Muscle of leg (tissue), 16 donors: ENCODE measurements around the gene CHMP2A. TPM values are rescaled to one million over a fixed set of nuclear protein-coding genes. Genes with fewer than 3 reads are reported as not detected.
A peak's percentile ranks its signal among the peaks of the same experiment; 100 is the strongest.

ENCODE experiments used
- DNase-seq: peaks from one replicate; pipeline ENCODE4 v3.0.0; 2013
- H3K27ac ChIP-seq: one replicate; pipeline ENCODE4 v1.5.1; 2013; ENCODE audit warnings: mild to moderate bottlenecking, low read length, control low read depth
- H3K27me3 ChIP-seq: one replicate; pipeline ENCODE4 v1.6.1; 2013; ENCODE audit warnings: low read length; ENCODE audit not compliant: control insufficient read depth, insufficient read depth
- H3K36me3 ChIP-seq: one replicate; pipeline ENCODE4 v1.6.1; 2013; ENCODE audit warnings: low read length; ENCODE audit not compliant: control insufficient read depth, insufficient read depth
- H3K4me1 ChIP-seq: one replicate; pipeline ENCODE4 v1.6.1; 2013; ENCODE audit warnings: low read length; ENCODE audit not compliant: control insufficient read depth, insufficient read depth
- H3K4me3 ChIP-seq: one replicate; pipeline ENCODE4 v1.5.1; 2013; ENCODE audit warnings: low read length, control low read depth
- H3K9me3 ChIP-seq: replicated peaks from 2 replicates; pipeline ENCODE4 v1.6.1; 2013; ENCODE audit warnings: low read depth, low read length; ENCODE audit not compliant: control insufficient read depth
- WGBS: methylation state at CpG from one replicate; pipeline ENCODE4 v1.1.5; 2013; ENCODE audit warnings: missing lambda C conversion rate; ENCODE audit not compliant: insufficient coverage; 5-methylcytosine and 5-hydroxymethylcytosine counted together
- long read RNA-seq, 11 donors: transcript quantifications; one replicate each; lab custom pipeline, GENCODE V29; 2026
- polyA plus RNA-seq, 8 donors: library from polyadenylated mRNA; unstranded; fragments of 120-200 nt; gene quantifications; one replicate each; pipeline versions ENCODE4 v1.2.1 to v1.2.3, GENCODE V29; 2013; ENCODE audit warnings: inconsistent platforms in 1 of 8, low replicate concordance in 1 of 8; ENCODE audit not compliant: insufficient read length in 8 of 8, insufficient read depth in 1 of 8
- total RNA-seq: library from RNA; stranded (reverse); fragments of 120-200 nt; gene quantifications from one replicate; pipeline ENCODE4 v1.2.4, GENCODE V29; 2013

The CHMP2A gene
- total RNA-seq (60.8 TPM), polyA plus RNA-seq (10 to 100 TPM; 71.0 to 83.3 (median 77.3) TPM)
- long read RNA-seq, donor 1, transcript CHMP2A-201 (6 exons, 913 nt): major isoform, 16 of 25 reads
- long read RNA-seq, donor 1, transcript CHMP2A-208 (6 exons, 885 nt): minor isoform, 5 of 25 reads
- long read RNA-seq, donor 1, partial matches to known transcripts: 0 of 25 reads
- long read RNA-seq, donor 1, other reads (novel, unspliced or antisense): 0 of 25 reads
- long read RNA-seq, donor 2, transcript CHMP2A-201 (6 exons, 913 nt): major isoform, 6 of 8 reads
- long read RNA-seq, donor 2, partial matches to known transcripts: 0 of 8 reads
- long read RNA-seq, donor 2, other reads (novel, unspliced or antisense): 0 of 8 reads
- long read RNA-seq, donor 3, transcript CHMP2A-206 (5 exons, 1,178 nt): minor isoform, 8 of 44 reads
- long read RNA-seq, donor 3, transcript CHMP2A-208 (6 exons, 885 nt): minor isoform, 7 of 44 reads
- long read RNA-seq, donor 3, transcript CHMP2A-201 (6 exons, 913 nt): major isoform, 28 of 44 reads
- long read RNA-seq, donor 3, partial matches to known transcripts: 0 of 44 reads
- long read RNA-seq, donor 3, other reads (novel, unspliced or antisense): 0 of 44 reads
- long read RNA-seq, donor 4, transcript CHMP2A-201 (6 exons, 913 nt): major isoform, 18 of 34 reads
- long read RNA-seq, donor 4, transcript CHMP2A-208 (6 exons, 885 nt): minor isoform, 6 of 34 reads
- long read RNA-seq, donor 4, partial matches to known transcripts: 7 of 34 reads
- long read RNA-seq, donor 4, other reads (novel, unspliced or antisense): 0 of 34 reads
- long read RNA-seq, donor 5, transcript CHMP2A-201 (6 exons, 913 nt): major isoform, 41 of 81 reads
- long read RNA-seq, donor 5, transcript CHMP2A-208 (6 exons, 885 nt): minor isoform, 12 of 81 reads
- long read RNA-seq, donor 5, transcript CHMP2A-206 (5 exons, 1,178 nt): minor isoform, 13 of 81 reads
- long read RNA-seq, donor 5, partial matches to known transcripts: 15 of 81 reads
- long read RNA-seq, donor 5, other reads (novel, unspliced or antisense): 0 of 81 reads
- long read RNA-seq, donor 6, transcript CHMP2A-208 (6 exons, 885 nt): minor isoform, 27 of 94 reads
- long read RNA-seq, donor 6, transcript CHMP2A-206 (5 exons, 1,178 nt): minor isoform, 19 of 94 reads
- long read RNA-seq, donor 6, transcript CHMP2A-201 (6 exons, 913 nt): major isoform, 38 of 94 reads
- long read RNA-seq, donor 6, partial matches to known transcripts: 7 of 94 reads
- long read RNA-seq, donor 6, other reads (novel, unspliced or antisense): 0 of 94 reads
- long read RNA-seq, donor 7, transcript CHMP2A-208 (6 exons, 885 nt): minor isoform, 8 of 78 reads
- long read RNA-seq, donor 7, transcript CHMP2A-201 (6 exons, 913 nt): major isoform, 36 of 78 reads
- long read RNA-seq, donor 7, transcript CHMP2A-206 (5 exons, 1,178 nt): minor isoform, 10 of 78 reads
- long read RNA-seq, donor 7, partial matches to known transcripts: 22 of 78 reads
- long read RNA-seq, donor 7, other reads (novel, unspliced or antisense): 0 of 78 reads
- long read RNA-seq, donor 8, transcript CHMP2A-201 (6 exons, 913 nt): major isoform, 26 of 57 reads
- long read RNA-seq, donor 8, transcript CHMP2A-208 (6 exons, 885 nt): minor isoform, 12 of 57 reads
- long read RNA-seq, donor 8, partial matches to known transcripts: 12 of 57 reads
- long read RNA-seq, donor 8, other reads (novel, unspliced or antisense): 0 of 57 reads
- long read RNA-seq, donor 9, transcript CHMP2A-208 (6 exons, 885 nt): minor isoform, 12 of 42 reads
- long read RNA-seq, donor 9, transcript CHMP2A-201 (6 exons, 913 nt): major isoform, 14 of 42 reads
- long read RNA-seq, donor 9, partial matches to known transcripts: 14 of 42 reads
- long read RNA-seq, donor 9, other reads (novel, unspliced or antisense): 0 of 42 reads
- long read RNA-seq, donor 10, transcript CHMP2A-206 (5 exons, 1,178 nt): minor isoform, 10 of 54 reads
- long read RNA-seq, donor 10, transcript CHMP2A-201 (6 exons, 913 nt): major isoform, 27 of 54 reads
- long read RNA-seq, donor 10, transcript CHMP2A-208 (6 exons, 885 nt): minor isoform, 11 of 54 reads
- long read RNA-seq, donor 10, partial matches to known transcripts: 5 of 54 reads
- long read RNA-seq, donor 10, other reads (novel, unspliced or antisense): 0 of 54 reads
- long read RNA-seq, donor 11, transcript CHMP2A-201 (6 exons, 913 nt): major isoform, 24 of 55 reads
- long read RNA-seq, donor 11, transcript CHMP2A-206 (5 exons, 1,178 nt): minor isoform, 8 of 55 reads
- long read RNA-seq, donor 11, transcript CHMP2A-208 (6 exons, 885 nt): minor isoform, 6 of 55 reads
- long read RNA-seq, donor 11, partial matches to known transcripts: 15 of 55 reads
- long read RNA-seq, donor 11, other reads (novel, unspliced or antisense): 0 of 55 reads

GRCh38 chr19:58554494-58555368 is at the start of gene CHMP2A:
Gene CHMP2A, minus strand, starts transcription at chr19:58555105. Its CDS starts 893 bp downstream, at chr19:58554212.
- peak within 1 kb of the TSS; percentile 75 for H3K4me3 ChIP-seq
- H3K4me1 ChIP-seq: peaks cover 41% of the 10 kb centered on the region
- peak within 1 kb of the TSS; percentile 99 for H3K27ac ChIP-seq
- H3K9me3 ChIP-seq: no peaks in the 10 kb centered on the region
- WGBS: under 1% methylated on average over 68 of the region's 69 CpGs
- peak; percentile 98 for DNase-seq
- H3K27me3 ChIP-seq: no peaks in the 10 kb centered on the region
- peaks cover 52% of the 10 kb centered on the region for H3K36me3 ChIP-seq

GRCh38 chr19:58586133-58586765 is 31.3 kb upstream of the CHMP2A start:
- WGBS: 84% methylated on average over 3 of the region's 4 CpGs

GRCh38 chr19:58585442-58586132 is 30.7 kb upstream of the CHMP2A start:
- Histone ChIP-seq H3K27ac (no peak overlapping the region), H3K4me1 (peaks cover 7% of the 10 kb centered on the region), H3K27me3 (no peaks in the 10 kb centered on the region), H3K36me3 (peaks cover 28% of the 10 kb centered on the region), H3K9me3 (no peaks in the 10 kb centered on the region), H3K4me3 (no peak overlapping the region)
- no peak for DNase-seq
- 71% methylated on average over 4 of the region's 6 CpGs for WGBS

More at GRCh38 chr19:58586133-58586765, 31.3 kb upstream of the CHMP2A start:
- DNase-seq: no peak
- Histone ChIP-seq H3K27me3 (no peaks in the 10 kb centered on the region), H3K4me1 (peaks cover 2% of the 10 kb centered on the region), H3K4me3 (no peak overlapping the region), H3K27ac (no peak overlapping the region), H3K9me3 (no peaks in the 10 kb centered on the region), H3K36me3 (peaks cover 28% of the 10 kb centered on the region)

DNA sequence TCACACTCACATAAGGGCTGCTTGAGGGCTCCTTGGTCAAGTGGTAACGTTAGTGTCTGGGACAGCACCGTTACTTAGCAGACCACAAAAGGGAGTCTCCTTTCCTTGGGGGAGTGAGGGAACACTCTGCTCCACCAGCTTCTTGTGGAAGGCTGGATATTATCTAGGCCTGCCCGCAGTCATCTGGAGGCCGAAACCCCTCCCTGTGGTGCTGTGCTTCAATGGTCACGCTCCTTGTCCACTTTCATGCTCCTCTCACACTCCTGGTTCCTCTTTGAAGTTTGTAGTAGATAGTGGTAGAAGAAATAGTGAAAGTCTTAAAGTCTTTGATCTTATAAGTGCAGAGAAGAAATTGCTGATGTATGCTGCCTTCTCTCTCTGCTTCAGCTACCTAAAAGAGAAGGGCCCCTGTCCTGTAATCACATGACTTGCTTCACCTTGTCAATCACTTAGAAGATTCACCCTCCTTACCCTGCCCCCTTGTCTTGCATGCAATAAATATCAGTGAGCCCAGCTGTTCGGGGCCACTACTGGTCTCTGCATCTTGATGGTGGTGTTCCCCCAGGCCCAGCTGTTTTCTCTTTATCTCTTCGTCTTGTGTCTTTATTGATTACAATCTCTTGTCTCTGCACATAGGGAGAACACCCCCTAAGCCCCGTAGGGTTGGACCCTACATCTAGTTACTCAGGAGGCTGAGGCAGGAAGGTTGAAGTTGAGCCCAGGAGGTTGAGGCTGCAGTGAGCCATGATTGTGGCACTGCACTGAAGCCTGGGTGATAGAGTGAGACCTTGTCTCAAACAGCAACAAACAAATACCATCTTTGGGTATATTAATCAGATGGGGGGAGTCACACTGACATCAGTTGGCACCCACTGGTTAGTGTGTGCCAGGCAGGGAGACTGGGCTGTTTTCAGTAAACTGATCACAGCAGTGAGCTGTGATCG is 29.9 kb upstream of the CHMP2A start:
- no peak overlapping the region for H3K27ac ChIP-seq
- no peak overlapping the region for H3K4me3 ChIP-seq
- peaks cover 28% of the 10 kb centered on the region for H3K36me3 ChIP-seq
- no peaks in the 10 kb centered on the region for H3K9me3 ChIP-seq
- WGBS: 94% methylated on average over 2 of the region's 9 CpGs
- no peak for DNase-seq
- H3K27me3 ChIP-seq: no peaks in the 10 kb centered on the region
- peaks cover 7% of the 10 kb centered on the region for H3K4me1 ChIP-seq

- whole genome bisulfite sequencing: 97% methylated on average over 5 of the region's 6 CpGs
- peaks cover 33% of the 10 kb centered on the region for H3K36me3 ChIP-seq
- no peak overlapping the region for H3K4me3 ChIP-seq
- H3K27me3 ChIP-seq: no peaks in the 10 kb centered on the region
- no peaks in the 10 kb centered on the region for H3K9me3 ChIP-seq
- H3K4me1 ChIP-seq: peaks cover 7% of the 10 kb centered on the region
- DNase-seq: no peak
- H3K27ac ChIP-seq: no peak overlapping the region
Measured at GRCh38 chr19:58582985-58583384, 28.1 kb upstream of the CHMP2A start.

DNA sequence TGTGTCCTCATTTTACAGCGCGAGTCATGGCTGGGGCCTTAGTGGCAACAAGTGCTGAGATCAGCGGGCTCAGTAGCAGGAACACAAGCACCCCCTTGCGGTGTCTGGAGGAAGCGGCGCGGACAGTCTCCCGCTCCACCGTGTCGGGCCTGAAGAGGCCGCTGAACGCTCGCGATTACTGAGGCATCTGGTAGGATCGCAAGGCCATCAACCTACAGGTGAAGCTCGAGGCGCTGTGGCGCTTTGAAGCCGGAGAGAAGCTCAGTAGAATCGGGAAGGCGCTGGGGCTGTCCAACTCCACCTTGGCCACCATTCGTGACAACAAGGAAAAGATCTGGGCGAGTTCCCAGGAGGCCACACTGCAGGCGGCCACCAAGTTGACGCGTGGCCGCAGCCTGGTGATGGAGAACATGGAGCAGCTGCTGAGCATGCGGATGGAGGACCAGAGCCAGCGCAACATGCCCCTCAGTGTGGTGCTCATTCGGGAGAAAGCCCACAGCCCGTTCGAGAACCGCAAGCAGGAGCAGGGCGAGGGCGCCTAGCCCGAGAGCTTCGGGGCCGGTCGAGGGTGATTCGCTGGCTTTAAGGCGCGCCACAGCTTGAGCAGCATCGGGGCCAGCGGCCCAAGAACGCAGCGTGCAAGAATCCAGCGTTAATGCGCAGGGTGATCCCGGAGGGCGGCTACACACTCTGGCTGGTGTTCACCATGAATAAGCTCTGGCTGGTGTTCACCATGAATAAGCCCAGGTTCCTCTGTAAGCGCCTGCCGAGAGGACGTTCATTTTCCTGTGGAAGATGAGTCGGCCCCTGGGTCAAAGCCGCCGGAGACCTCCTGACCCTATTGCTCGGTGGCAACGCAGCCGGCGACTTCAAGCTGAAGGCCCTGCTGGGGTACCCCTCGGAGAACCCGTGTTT is 26.6 kb upstream of the CHMP2A start:
- no peaks in the 10 kb centered on the region for H3K27me3 ChIP-seq
- peak; percentile 90 for DNase-seq
- WGBS: 62% methylated on average over 61 of the region's 62 CpGs
- no peak overlapping the region for H3K4me3 ChIP-seq
- H3K36me3 ChIP-seq: peaks cover 34% of the 10 kb centered on the region
- H3K27ac ChIP-seq: peak overlapping the region; percentile 62
- H3K4me1 ChIP-seq: peaks cover 7% of the 10 kb centered on the region
- no peaks in the 10 kb centered on the region for H3K9me3 ChIP-seq
